GM12892 (cell line): ENCODE data around the gene DLG2.

Source experiments
- POLR2A ChIP-seq: IDR thresholded peaks from 2 replicates; pipeline ENCODE4 v1.6.1; 2011; ENCODE audit warnings: low read depth, low read length, control low read depth
- POLR2AphosphoS5 ChIP-seq: IDR thresholded peaks from 2 replicates; pipeline ENCODE4 v1.6.1; 2011; ENCODE audit warnings: low read depth, low read length, control low read depth
- TAF1 ChIP-seq: IDR thresholded peaks from 2 replicates; pipeline ENCODE4 v1.6.1; 2011; ENCODE audit warnings: low read depth, mild to moderate bottlenecking, control low read depth, low read length, borderline replicate concordance

DNA sequence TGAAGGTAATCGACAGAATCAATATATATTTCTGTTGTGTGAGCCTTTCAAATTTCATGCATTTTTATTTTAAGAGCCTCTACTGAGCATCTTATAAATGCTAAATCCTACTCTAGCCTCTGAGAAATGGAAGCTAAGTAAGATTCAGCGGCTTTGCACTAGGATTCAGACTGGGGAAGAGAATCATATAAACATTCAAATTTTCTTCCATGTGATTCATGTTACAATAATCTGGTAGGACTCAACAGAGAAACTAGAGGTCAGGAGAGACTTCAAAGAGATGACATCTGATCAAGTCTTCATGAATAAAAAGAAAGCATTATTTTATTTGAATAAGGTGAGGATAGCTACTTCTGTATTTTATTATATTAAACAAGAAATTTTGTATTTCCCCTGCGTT lies 538.9 kb downstream of the DLG2 start:
- no peak for TF ChIP-seq POLR2A
- no peak for TF ChIP-seq POLR2AphosphoS5
- TF ChIP-seq TAF1 = no peak
